GDM1 (cell line): ENCODE results near the gene PPDPF.

Experiments used
- DNase-seq: peaks from one replicate; lab custom pipeline; 2025; lab: John Stamatoyannopoulos, UW

Gene PPDPF

DNA sequence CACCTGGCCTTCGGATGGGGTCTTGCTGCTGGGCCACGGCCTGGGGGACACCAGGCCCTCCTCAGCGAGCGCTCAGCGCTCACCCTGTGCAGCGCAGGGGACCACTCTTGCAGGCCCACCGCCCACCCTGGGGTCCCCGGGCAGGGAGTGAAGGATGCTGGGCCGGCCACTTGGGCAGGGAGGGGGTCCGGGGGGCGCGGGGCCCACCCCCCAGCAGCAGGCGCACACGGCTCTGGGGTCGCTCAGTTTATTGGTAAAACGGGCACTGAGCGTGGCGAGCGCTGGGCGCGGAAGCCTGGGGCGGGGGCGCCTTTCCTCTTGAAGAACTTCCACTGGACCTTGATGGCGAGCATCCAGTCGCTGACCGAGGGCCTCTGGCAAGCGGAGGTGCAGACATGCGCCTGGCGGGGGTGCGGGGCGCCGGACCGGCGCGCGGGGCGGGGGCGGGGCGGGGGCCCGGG, 32.8 kb upstream of the PPDPF start:
- no peak for DNase-seq

DNA sequence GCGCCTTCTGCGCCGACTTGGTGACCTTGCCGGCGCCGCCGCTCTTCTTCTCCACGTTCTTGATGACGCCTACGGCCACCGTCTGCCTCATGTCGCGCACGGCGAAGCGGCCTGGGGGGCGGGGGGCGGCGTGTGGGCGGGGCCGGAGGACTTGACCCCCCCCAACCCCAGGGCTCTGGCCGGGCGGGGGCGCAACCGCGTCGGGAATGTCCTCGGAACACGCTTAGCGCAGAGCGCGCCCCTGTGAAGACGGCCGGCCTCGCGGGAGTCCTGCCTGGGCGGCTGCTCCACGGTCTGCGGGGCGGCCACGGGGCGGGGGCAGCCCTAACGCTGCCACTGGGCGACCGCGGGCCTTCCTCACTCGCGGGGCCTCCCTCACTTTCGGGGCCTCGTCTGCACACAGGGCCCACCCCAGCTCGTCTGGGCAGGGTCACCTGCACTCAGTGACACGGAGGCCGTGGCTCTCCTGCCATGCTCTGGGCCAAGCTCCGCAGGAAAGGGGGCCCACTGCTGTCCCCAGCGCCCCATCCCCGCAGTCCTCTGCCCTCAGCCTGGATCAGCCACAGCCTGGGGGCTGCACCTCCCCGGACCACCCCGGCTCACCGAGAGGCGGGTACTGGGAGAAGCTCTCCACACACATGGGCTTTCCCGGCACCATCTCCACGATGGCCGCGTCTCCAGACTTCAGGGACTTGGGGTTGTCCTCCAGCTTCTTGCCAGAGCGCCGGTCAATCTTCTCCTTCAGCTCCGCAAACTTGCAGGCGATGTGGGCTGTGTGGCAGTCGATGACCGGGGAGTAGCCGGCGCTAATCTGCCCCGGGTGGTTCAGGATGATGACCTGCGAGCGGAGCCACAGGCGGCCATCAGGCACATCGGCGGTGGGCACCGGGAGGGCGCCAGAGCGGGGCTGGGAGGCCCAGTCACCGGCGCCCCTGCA, 32.0 kb upstream of the PPDPF start:
- no peak for DNase-seq

DNA sequence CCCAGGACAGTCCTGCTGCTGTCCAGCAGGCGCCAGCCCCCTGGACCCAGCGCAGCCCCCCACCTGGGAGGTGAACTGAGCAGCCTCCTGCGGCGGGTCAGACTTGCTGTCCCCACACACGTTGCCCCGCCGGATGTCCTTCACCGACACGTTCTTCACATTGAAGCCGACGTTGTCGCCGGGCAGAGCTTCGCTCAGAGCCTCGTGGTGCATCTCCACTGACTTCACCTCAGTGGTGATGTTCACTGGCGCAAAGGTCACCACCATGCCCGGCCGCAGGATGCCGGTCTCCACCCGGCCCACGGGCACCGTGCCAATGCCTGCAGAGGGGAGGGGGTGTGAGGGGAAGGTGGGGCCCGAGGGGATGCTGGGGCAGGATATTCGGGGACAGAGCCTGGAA, 30.1 kb upstream of the PPDPF start:
- DNase-seq: no peak

- DNase-seq: no peak
These were observed 29.5 kb upstream of the PPDPF start for GRCh38 chr20:63491078-63491477.

GRCh38 chr20:63491635-63492230, 28.8 kb upstream of the PPDPF start:
- DNase-seq: no peak

DNA sequence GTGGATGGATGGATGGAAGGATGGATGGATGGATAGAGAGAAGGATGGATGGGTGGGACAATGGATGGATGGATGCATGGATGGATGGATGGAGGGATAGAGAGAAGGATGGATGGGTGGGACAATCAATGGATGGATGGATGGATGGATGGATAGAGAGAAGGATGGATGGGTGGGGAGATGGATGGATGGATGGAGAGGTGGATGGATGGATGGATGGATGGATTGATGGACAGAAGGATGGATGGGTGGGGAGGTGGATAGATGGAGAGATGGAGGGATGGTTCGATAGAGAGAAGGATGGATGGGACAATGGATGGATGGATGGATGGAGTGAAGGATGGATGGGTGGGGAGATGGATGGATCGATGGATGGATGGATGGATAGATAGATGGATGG, 28.0 kb upstream of the PPDPF start:
- no peak for DNase-seq

DNA sequence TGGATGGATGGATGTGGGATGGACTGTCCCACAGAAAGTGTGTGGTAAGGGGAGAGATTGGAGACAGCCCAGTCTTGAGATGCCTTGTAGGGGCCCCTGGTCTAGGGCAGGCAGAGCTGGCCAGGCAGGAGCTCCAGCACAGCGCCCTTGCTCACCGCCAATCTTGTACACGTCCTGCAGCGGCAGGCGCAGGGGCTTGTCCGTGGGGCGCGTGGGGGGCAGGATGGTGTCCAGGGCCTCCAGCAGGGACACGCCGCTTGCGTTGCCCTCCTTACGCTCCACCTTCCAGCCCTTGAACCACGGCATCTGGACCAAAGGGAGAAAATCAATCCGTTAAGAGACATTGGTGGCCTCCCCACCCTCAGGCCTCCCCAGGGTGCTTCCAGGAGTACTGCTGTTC, 27.6 kb upstream of the PPDPF start:
- DNase-seq: no peak

- no peak for DNase-seq
These were observed 27.0 kb upstream of the PPDPF start for GRCh38 chr20:63493563-63494020.

- no peak for DNase-seq
These were observed 26.5 kb upstream of the PPDPF start for GRCh38 chr20:63494084-63494419.

- no peak for DNase-seq
These were observed 26.0 kb upstream of the PPDPF start for GRCh38 chr20:63494420-63495166.

DNA sequence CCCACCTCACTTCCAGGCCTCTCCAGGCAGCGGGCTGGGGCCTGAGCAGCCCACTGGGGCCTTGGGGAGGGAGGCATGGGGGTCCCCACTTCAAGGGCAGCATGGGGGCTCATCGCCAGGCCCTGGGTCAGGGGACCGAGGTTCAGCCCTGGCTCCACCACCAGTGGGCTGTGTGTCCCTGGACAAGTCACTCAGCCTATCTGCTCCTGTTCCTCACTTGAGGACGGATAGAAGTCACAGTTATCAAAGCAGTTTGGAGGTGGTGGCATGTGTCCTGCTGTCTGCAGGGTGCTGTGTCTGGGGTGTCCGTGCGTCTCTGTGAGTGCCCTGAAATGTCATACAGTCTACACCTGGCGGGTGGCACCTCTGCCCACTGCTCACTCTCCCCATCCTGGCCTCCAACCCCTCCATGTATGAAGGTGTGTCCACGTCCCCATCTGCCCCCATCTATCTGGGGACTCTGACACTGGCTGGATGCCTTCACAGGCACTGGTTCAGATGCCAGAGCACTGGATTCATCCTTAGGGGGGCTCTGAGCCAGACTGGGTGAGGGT, 25.3 kb upstream of the PPDPF start:
- no peak for DNase-seq

DNA sequence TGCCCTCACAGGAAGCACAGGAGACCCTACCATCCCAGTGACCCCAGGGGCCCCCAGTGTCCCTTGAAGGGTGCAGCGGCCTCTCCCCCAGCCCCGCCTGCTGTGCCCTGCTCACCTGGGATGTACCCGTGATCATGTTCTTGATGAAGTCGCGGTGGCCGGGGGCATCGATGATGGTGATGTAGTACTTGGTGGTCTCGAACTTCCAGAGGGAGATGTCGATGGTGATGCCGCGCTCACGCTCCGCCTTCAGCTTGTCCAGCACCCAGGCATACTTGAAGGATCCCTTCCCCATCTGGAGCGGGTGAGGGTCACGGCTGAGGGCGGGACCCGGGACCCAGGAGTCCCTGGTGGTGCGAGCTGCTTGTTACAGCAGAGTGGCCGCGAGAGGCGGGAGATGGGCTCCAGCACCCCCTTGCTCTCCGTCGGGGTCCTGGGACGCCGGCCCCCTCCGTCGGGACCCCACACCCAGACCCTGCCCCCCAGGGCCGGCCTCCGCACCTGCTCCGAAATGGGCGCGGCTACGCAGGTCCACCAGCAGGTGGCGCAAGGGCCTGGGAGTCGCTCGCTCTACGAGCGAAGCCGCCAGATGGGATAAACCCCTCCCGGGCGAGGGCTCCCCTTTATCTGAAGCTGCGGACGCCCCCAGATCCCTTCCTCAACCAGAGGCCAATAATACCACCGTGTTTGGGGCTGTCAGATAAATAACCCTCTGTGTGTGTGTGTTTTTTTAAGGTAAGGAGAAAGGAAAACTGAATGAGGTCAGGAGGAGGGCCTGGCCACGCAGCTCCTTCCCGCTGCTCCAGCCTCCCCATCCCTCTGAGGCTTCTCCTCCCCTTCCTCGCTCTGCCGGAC, 24.6 kb upstream of the PPDPF start:
- DNase-seq: no peak

- no peak for DNase-seq
These were observed 23.9 kb upstream of the PPDPF start for GRCh38 chr20:63496596-63497120.

DNA sequence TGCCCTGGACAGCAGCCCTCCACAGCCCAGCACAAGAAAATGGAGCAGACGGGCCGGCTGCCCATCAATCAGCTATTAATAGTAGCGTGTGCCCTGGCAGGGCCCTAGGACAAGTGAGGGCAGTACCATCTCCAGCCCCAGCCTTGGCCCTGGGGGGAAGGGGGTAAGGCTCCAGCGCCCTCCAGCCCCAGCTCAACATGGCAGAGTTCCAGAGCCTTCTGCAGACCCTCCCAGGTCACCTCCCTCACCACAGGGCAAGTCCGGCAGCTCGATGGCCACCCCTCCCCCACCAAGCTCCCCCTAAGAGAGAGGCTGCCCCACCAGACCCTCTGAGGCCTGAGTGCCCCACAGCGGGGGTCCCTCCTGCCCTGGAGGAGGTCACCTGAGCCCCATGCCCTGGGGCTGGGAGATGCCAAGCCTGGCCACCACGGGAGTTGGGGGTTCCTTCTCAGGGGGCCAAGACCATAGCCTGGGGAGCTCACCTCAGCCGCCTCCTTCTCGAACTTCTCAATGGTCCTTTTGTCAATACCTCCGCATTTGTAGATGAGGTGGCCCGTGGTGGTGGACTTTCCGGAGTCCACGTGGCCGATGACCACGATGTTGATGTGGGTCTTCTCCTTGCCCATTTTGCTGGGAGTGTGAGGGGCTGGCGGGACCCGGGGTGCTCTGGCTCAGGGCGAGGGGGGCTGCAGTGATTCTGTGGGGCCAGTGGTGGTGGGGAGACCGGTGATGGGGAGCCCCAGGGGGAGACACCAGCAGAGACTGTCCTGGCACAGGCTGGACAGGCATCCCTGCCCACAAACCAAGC, 23.2 kb upstream of the PPDPF start:
- DNase-seq: no peak

- no peak for DNase-seq
These were observed 22.3 kb upstream of the PPDPF start for GRCh38 chr20:63497946-63498935.

DNA sequence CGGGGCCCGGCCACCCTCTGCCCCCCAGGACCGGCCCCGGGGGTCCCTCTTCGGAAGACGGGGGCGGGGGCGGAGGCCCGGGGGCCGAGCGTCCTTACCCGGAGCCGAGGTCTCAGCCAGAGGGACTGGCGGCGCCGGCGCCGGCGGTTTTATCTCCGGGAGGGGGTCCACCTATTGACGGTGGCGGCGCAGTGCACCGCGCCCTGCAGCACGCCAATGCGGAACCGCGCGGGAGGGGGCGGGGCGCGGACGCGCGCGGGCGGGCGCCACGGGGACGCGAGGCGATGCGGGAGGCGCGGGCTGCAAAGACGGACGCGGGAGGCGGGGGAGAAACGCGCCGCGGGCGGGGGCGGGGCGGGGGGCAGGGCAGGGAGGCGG, 21.6 kb upstream of the PPDPF start, which contains the start of gene EEF1A2:
TSS of gene EEF1A2 (minus strand) at position 124 of the 378 bp plus-strand sequence. CDS start 1,320 bp downstream, outside the sequence.
- no peak for DNase-seq

DNA sequence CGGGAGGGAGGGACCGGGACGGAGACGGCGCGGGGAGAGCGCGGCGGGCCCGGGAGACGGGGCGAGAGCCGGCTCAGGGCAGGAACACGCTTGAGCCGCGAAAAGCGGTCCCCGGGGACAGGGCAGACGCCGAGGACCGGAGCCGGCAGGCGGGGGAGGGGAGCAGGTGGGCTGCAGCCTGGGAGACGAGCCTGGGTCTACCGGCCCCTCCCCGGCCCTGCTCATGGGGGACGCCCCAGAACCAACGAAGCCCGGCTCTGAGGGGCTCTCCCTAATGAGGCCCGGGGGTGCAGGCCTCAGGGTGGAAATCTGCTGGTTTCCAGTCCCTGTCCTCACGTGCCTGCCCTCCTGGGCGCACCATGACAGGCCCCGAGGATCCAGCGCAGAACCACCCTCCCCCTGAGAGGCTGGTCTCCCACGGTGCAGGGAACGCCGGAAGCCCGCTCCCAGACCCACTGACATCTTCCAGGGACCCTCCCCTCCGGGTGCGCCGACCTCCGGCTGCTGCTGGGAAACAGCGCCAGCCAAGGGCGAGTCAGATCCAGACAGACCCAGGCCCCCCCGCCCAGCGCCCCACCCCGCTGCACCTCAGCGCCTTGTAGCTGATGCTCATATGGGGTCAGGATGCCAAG, 21.1 kb upstream of the PPDPF start:
- DNase-seq: no peak

DNA sequence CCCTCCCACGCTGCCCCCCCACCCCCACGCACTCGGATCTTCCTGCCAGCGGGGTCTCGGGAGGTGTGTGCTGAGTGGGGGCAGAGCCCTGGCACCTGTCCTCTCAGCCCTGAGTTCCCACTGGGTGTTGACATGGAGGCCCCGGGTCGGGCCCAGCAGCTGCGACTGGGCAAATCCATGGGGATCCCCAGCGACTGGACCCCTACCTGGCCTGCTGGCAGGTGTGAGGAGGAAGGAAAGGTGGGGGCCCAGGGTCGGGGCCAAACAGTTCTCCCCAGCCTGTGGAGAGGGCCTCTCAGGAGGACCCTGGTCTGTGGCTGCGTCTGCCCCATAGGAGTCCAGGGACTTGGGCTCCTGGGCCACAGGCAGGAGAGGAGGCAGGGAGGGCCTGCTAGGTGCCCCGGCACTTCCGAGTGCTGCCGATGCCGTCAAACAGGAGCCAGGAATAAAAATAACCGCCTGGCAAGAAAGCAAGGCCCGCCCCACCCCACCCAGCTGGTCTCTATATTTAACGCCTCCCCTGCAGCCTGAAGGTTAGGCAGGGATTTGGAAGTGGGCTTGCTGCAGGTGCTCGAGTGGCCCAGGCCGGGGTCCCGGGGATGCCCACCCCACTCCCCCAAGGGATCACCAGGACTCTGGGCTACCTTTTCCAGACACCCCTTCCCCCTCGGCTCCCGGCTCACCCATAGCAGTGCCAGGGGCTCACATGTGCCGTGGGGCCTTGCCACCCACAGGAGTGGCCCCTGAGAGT, 20.2 kb upstream of the PPDPF start:
- DNase-seq: no peak
